ENCODE data around the gene RSPRY1.

DNA sequence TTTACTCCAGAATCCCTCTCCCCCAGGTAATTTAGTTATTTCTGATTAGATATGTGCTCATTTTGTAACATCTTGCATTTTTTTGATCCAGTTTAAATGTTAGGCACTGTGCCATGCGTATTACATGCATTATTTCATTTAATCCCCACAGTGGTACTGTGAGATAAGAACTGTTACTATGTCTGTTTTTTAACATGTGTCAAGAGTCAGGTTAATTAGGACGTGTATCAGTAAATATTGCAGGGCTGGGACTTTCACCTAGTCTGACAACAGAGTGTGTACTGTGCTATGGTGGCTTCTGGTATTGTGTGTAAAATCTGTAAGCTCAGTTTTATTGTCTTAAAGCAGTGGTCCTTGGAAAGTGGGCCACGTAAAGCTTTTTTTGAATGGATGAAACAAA, 10.6 kb downstream of the RSPRY1 start:
- TF ChIP-seq ASH2L (IDR thresholded peaks at IDR 0.05; ENCODE audit: low read length) (no peak), BRCA1 (IDR thresholded peaks at IDR 0.05; ENCODE audit: low read depth, low read length) (no peak), EZH2 (IDR thresholded peaks at IDR 0.05; ENCODE audit: low read depth, low read length, severe bottlenecking) (no peak), SIX5 (IDR thresholded peaks at IDR 0.05; ENCODE audit: low read depth, low read length) (no peak), CTCF (IDR thresholded peaks at IDR 0.05; ENCODE audit: control extremely low read depth in 1 of 3, insufficient read depth in 1 of 3, low read depth in 1 of 3, low read length in 3 of 3) (no peak), JUND (IDR thresholded peaks at IDR 0.05; ENCODE audit: low read length) (no peak), POLR2A (IDR thresholded peaks at IDR 0.05; ENCODE audit: control extremely low read depth in 1 of 2, low read depth in 2 of 2, low read length in 2 of 2) (no peak)

All from H1 (cell line).